Measurements from ENCODE around the gene CFAP299. TPM values are rescaled to one million over a fixed set of nuclear protein-coding genes. Genes with fewer than 3 reads are reported as not detected.

The CFAP299 gene
- total and polyA plus RNA-seq, 2 donors from 2014 or later = 1.1 TPM; not detected in 1

GRCh38 chr4:80614319-80614718 is 278.8 kb downstream of the CFAP299 start:
- H3K9me3 ChIP-seq (ENCODE audit: control insufficient read depth in 2 of 3, insufficient read depth in 1 of 3, low read length in 3 of 3) = no peaks in the 10 kb centered on the region
- intact Hi-C loops (cut with DNase I) = no loop called here
- DNase-seq = no peak
- no peak overlapping the region for H3K9ac ChIP-seq (ENCODE audit: low read length in 3 of 3)
- no peak overlapping the region for H3K27ac ChIP-seq (ENCODE audit: low read depth in 2 of 2, low read length in 2 of 2)
- TF ChIP-seq, protein P1, sequence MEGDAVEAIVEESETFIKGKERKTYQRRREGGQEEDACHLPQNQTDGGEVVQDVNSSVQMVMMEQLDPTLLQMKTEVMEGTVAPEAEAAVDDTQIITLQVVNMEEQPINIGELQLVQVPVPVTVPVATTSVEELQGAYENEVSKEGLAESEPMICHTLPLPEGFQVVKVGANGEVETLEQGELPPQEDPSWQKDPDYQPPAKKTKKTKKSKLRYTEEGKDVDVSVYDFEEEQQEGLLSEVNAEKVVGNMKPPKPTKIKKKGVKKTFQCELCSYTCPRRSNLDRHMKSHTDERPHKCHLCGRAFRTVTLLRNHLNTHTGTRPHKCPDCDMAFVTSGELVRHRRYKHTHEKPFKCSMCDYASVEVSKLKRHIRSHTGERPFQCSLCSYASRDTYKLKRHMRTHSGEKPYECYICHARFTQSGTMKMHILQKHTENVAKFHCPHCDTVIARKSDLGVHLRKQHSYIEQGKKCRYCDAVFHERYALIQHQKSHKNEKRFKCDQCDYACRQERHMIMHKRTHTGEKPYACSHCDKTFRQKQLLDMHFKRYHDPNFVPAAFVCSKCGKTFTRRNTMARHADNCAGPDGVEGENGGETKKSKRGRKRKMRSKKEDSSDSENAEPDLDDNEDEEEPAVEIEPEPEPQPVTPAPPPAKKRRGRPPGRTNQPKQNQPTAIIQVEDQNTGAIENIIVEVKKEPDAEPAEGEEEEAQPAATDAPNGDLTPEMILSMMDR (IDR thresholded peaks at IDR 0.05; ENCODE audit: borderline replicate concordance, extremely low read depth, insufficient read depth) = no peak
- H3K4me1 ChIP-seq (ENCODE audit: control insufficient read depth in 2 of 3, insufficient read depth in 2 of 3, low read depth in 1 of 3, low read length in 3 of 3) = no peaks in the 10 kb centered on the region
- FAIRE-seq = no peak
- H3K4me3 ChIP-seq (ENCODE audit: low read length in 3 of 3) = no peak overlapping the region
- no peaks in the 10 kb centered on the region for H3K36me3 ChIP-seq (ENCODE audit: control insufficient read depth in 2 of 3, insufficient read depth in 3 of 3, low read length in 3 of 3)
- H3K27me3 ChIP-seq (ENCODE audit: control insufficient read depth, insufficient read depth, low read length) = no peaks in the 10 kb centered on the region

GRCh38 chr4:80615099-80615498 is 279.6 kb downstream of the CFAP299 start:
- H3K4me3 ChIP-seq (ENCODE audit: low read length in 3 of 3) = no peak overlapping the region
- FAIRE-seq (no peak), DNase-seq (no peak)
- TF ChIP-seq, protein P1 (IDR thresholded peaks at IDR 0.05; ENCODE audit: borderline replicate concordance, extremely low read depth, insufficient read depth) = no peak
- intact Hi-C loops (cut with DNase I) = no loop called here
- no peak overlapping the region for H3K9ac ChIP-seq (ENCODE audit: low read length in 3 of 3)
- no peak overlapping the region for H3K27ac ChIP-seq (ENCODE audit: low read depth in 2 of 2, low read length in 2 of 2)
- no peaks in the 10 kb centered on the region for H3K27me3 ChIP-seq (ENCODE audit: control insufficient read depth, insufficient read depth, low read length)
- no peaks in the 10 kb centered on the region for H3K4me1 ChIP-seq (ENCODE audit: control insufficient read depth in 2 of 3, insufficient read depth in 2 of 3, low read depth in 1 of 3, low read length in 3 of 3)
- H3K36me3 ChIP-seq (ENCODE audit: control insufficient read depth in 2 of 3, insufficient read depth in 3 of 3, low read length in 3 of 3) = no peaks in the 10 kb centered on the region
- no peaks in the 10 kb centered on the region for H3K9me3 ChIP-seq (ENCODE audit: control insufficient read depth in 2 of 3, insufficient read depth in 1 of 3, low read length in 3 of 3)

GRCh38 chr4:80619070-80619674 is 283.6 kb downstream of the CFAP299 start:
- no peaks in the 10 kb centered on the region for H3K27me3 ChIP-seq (ENCODE audit: control insufficient read depth, insufficient read depth, low read length)
- no peak overlapping the region for H3K9ac ChIP-seq (ENCODE audit: low read length in 3 of 3)
- peak; percentile 3 for FAIRE-seq
- intact Hi-C loops (cut with DNase I) = no loop called here
- peak in 1 of 5 donors; percentile 17 for DNase-seq
- no peaks in the 10 kb centered on the region for H3K4me1 ChIP-seq (ENCODE audit: control insufficient read depth in 2 of 3, insufficient read depth in 2 of 3, low read depth in 1 of 3, low read length in 3 of 3)
- H3K9me3 ChIP-seq (ENCODE audit: control insufficient read depth in 2 of 3, insufficient read depth in 1 of 3, low read length in 3 of 3) = no peaks in the 10 kb centered on the region
- no peak overlapping the region for H3K27ac ChIP-seq (ENCODE audit: low read depth in 2 of 2, low read length in 2 of 2)
- TF ChIP-seq, protein P1 (IDR thresholded peaks at IDR 0.05; ENCODE audit: borderline replicate concordance, extremely low read depth, insufficient read depth) = peak; percentile 27
- no peak overlapping the region for H3K4me3 ChIP-seq (ENCODE audit: low read length in 3 of 3)
- no peaks in the 10 kb centered on the region for H3K36me3 ChIP-seq (ENCODE audit: control insufficient read depth in 2 of 3, insufficient read depth in 3 of 3, low read length in 3 of 3)

GRCh38 chr4:80631861-80632260 is 296.3 kb downstream of the CFAP299 start:
- peaks cover 0 to 4% (median 0%) of the 10 kb centered on the region in 3 donors for H3K9me3 ChIP-seq (ENCODE audit: control insufficient read depth in 2 of 3, insufficient read depth in 1 of 3, low read length in 3 of 3)
- H3K27ac ChIP-seq (ENCODE audit: low read depth in 2 of 2, low read length in 2 of 2) = no peak overlapping the region
- no peak overlapping the region for H3K9ac ChIP-seq (ENCODE audit: low read length in 3 of 3)
- TF ChIP-seq, protein P1 (IDR thresholded peaks at IDR 0.05; ENCODE audit: borderline replicate concordance, extremely low read depth, insufficient read depth) = no peak
- DNase-seq (no peak), FAIRE-seq (no peak)
- no peak overlapping the region for H3K4me3 ChIP-seq (ENCODE audit: low read length in 3 of 3)
- no peaks in the 10 kb centered on the region for H3K36me3 ChIP-seq (ENCODE audit: control insufficient read depth in 2 of 3, insufficient read depth in 3 of 3, low read length in 3 of 3)
- no peaks in the 10 kb centered on the region for H3K27me3 ChIP-seq (ENCODE audit: control insufficient read depth, insufficient read depth, low read length)
- intact Hi-C loops (cut with DNase I) = no loop called here
- H3K4me1 ChIP-seq (ENCODE audit: control insufficient read depth in 2 of 3, insufficient read depth in 2 of 3, low read depth in 1 of 3, low read length in 3 of 3) = no peaks in the 10 kb centered on the region

Measured in kidney (tissue), 14 donors.